ENCODE results near the gene GALNT1.

The GALNT1 gene

DNA sequence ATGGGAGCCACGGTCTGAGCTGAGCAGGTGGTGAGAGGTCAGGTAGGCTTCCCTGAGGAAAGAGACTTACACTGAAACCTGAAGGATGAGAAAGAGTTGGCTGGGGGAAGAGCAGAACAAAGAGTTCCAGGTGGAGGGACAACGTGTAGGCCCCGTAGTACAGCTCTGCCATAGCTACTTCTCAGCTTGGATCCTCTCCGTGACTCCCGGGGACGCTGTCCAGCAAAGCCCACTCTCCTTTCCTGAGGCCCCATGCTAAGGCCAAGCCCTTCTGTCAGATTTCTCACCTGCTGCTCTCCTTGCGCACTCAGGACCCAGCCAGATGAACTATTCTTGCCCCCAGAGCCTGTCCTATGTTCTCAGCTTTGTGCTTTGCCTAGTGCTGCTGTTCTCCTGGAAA lies 173.8 kb downstream of the GALNT1 start:
- no peak for DNase-seq (ENCODE audit: low read depth in 2 of 2)

DNA sequence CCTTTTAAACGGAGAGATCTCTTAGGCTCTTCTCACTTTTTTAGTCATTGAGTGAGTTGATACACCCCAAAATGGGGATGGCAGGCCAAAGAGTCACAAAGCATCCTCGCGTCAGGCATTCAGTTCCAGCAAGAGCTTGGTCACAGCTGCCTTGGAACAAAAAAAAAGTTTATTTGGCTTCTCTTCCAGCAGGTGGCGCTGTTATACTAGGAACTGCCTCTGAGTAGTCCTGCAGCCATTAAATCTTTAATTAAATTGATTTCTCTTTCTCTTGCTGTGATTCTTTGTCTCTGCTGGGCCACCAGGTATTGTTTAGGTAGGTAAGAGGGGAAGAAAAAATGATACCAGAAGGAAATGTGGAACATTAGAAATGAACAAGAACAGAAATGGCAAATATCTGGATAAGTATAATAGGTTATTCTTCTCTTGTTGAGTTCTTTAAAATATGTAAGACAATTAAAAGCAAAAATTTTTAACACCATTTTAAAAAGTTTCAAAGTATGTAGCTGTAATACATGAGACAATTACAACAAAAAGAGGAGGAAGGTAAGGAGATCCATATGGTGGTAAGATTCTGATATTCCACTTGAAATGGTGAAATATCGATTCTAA lies 175.1 kb downstream of the GALNT1 start:
- peak; percentile 23 to 31 for DNase-seq (ENCODE audit: low read depth in 2 of 2)
